ENCODE results near the gene LMNA. TPM values are rescaled to one million over a fixed set of nuclear protein-coding genes. Genes with fewer than 3 reads are reported as not detected.
"Not testable (repeated sequence)": the region's sequence is repeated elsewhere in the genome, so short reads cannot be mapped to it uniquely, and the experiment has no call there.

LMNA gene
- 502 and 1,039 TPM in 2 replicates for total RNA-seq (ENCODE audit: low replicate concordance)

DNA sequence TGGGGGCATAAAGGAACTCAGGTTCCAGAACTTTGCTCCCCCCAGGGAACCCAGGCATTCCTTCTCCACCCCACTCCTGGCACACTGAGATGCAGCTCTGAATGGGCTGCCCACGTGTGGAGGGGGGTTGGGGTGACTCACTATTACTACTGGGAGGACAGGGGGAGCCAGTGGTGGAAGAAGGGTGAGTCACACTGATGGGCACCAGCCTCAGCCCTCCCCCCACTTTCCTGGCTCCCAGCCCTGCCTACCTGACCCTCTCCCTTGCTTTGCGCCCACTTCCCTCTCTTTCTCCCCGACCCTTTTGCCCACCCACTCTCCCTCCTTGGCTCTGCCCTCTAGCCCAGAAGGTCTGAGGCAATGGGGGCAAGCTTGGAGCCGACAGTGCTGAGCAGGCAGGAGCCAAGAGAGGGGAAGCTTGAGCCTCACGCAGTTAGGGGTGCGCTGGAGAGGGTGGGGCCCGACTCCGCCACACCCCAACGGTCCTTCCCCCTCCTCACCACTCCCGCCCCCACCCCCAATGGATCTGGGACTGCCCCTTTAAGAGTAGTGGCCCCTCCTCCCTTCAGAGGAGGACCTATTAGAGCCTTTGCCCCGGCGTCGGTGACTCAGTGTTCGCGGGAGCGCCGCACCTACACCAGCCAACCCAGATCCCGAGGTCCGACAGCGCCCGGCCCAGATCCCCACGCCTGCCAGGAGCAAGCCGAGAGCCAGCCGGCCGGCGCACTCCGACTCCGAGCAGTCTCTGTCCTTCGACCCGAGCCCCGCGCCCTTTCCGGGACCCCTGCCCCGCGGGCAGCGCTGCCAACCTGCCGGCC is at the start of gene LMNA:
Gene LMNA, plus strand, starts transcription at position 611 of the 818 bp plus-strand sequence. CDS start 208 bp downstream, outside the sequence.
- peak within 1 kb of the TSS; percentile 99 for H3K4me3 ChIP-seq (ENCODE audit: low read depth, low read length)
- TF ChIP-seq, protein P1, sequence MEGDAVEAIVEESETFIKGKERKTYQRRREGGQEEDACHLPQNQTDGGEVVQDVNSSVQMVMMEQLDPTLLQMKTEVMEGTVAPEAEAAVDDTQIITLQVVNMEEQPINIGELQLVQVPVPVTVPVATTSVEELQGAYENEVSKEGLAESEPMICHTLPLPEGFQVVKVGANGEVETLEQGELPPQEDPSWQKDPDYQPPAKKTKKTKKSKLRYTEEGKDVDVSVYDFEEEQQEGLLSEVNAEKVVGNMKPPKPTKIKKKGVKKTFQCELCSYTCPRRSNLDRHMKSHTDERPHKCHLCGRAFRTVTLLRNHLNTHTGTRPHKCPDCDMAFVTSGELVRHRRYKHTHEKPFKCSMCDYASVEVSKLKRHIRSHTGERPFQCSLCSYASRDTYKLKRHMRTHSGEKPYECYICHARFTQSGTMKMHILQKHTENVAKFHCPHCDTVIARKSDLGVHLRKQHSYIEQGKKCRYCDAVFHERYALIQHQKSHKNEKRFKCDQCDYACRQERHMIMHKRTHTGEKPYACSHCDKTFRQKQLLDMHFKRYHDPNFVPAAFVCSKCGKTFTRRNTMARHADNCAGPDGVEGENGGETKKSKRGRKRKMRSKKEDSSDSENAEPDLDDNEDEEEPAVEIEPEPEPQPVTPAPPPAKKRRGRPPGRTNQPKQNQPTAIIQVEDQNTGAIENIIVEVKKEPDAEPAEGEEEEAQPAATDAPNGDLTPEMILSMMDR (IDR thresholded peaks at IDR 0.05; ENCODE audit: insufficient read depth, low read length), result no peak
- peak; percentile 97 for DNase-seq (ENCODE audit: low read depth)

DNA sequence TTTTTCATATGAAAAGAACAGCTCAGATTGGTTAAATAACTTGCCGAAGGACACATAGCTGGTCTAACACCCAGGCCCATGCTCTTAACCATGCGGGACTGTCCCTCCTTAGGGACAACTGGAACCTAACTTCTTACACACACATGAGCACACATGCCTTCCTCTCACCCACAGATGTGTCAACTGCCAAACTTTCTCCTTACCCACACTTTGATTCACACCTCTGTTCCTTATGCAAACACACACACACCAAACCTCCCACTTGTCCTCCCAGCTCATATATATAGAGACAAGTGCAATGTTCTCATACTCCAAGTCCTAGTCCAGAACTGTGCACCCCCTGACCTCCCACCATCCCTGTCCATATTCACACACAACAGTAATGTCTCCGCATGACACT is 49.3 kb upstream of the LMNA start:
- H3K4me3 ChIP-seq (ENCODE audit: low read depth, low read length), result no peak overlapping the region
- TF ChIP-seq, protein P1 (IDR thresholded peaks at IDR 0.05; ENCODE audit: insufficient read depth, low read length), result no peak
- DNase-seq (ENCODE audit: low read depth), result no peak

DNA sequence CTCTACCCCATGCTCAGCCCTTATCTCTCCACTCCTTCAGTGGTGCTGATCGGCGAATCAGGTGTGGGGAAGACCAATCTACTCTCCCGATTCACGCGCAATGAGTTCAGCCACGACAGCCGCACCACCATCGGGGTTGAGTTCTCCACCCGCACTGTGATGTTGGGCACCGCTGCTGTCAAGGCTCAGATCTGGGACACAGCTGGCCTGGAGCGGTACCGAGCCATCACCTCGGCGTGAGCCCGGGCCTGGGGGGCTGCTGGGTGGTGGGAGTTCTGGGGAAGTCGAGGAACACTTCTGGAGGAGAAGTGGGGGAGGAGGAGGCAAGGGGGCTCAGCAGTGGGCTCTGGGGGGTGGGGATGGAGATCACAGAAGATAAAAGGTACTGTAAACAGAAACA is 48.6 kb upstream of the LMNA start:
- no peak overlapping the region for H3K4me3 ChIP-seq (ENCODE audit: low read depth, low read length)
- DNase-seq (ENCODE audit: low read depth), result no peak
- TF ChIP-seq, protein P1 (IDR thresholded peaks at IDR 0.05; ENCODE audit: insufficient read depth, low read length), result no peak

DNA sequence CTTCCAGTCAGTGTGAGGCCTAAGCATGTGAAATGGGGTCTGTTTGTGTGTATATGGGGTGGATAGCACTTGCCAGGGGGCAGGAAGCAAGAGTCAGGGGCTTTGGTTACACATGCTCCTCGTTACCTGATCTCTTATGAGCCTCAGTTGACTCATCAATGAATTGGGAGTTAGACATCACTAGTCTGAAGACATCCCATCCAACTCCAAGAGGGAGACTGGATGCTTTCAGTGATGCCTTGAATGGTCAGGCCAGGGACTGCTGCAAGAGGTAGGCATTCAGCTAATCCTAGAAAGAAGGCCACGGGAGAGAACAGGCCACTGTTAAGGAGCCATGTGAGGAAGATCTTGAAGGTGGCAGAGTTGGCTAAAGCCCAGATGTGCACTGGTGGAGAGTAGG is 47.2 kb upstream of the LMNA start:
- TF ChIP-seq, protein P1 (IDR thresholded peaks at IDR 0.05; ENCODE audit: insufficient read depth, low read length), result no peak
- H3K4me3 ChIP-seq (ENCODE audit: low read depth, low read length), result no peak overlapping the region
- DNase-seq (ENCODE audit: low read depth), result no peak

DNA sequence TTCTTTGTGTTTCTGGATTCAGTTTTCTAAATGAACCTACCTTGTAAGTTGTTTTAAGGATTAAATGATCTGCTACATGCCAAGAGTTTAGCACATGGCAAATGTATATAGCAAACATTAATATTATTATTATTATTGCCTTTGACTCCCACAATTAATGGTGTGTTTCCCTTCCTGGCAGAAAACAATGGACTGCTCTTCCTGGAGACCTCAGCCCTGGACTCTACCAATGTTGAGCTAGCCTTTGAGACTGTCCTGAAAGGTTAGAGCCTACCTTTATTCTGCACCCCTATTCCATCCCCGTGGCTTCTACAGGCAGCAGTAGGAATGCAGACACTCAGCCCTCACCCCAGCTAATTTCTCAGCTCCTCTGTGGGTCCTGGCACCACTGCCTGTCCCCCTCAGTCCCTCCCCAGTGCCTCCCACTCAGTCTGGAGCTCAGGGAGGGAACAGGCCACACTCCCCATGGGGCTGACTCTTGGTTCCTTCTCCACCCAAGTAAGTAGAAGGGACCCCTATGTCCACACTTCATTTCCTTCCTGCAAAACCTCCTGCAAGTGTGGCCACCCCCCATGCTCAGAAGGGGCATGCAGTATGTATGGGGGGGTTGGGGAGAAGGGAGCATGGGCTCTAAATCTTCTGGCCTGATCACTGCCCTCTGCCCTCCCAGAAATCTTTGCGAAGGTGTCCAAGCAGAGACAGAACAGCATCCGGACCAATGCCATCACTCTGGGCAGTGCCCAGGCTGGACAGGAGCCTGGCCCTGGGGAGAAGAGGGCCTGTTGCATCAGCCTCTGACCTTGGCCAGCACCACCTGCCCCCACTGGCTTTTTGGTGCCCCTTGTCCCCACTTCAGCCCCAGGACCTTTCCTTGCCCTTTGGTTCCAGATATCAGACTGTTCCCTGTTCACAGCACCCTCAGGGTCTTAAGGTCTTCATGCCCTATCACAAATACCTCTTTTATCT is 44.7 kb upstream of the LMNA start:
- H3K4me3 ChIP-seq (ENCODE audit: low read depth, low read length), result no peak overlapping the region
- DNase-seq (ENCODE audit: low read depth), result no peak
- TF ChIP-seq, protein P1 (IDR thresholded peaks at IDR 0.05; ENCODE audit: insufficient read depth, low read length), result no peak

DNA sequence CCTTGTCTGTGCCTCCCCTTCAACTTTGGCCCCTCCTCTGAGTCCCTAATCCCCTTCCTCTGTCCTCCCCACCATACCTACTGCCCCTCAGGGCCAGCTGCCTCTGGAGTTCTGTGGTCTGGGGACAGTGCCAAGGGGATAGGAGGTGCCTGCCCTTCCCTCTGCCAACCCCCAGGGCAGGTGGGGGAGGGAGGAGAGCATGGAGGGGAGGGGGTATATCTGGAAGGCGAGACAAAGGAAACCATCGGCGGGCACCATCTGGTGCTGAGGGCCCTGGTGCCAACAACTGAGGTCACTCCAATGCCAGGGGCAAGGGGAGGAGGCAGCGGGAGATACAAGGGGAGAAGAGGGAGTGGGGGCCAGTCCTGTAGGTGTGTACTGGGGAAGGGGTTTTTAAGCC is 44.0 kb upstream of the LMNA start:
- H3K4me3 ChIP-seq (ENCODE audit: low read depth, low read length), result no peak overlapping the region
- DNase-seq (ENCODE audit: low read depth), result no peak
- TF ChIP-seq, protein P1 (IDR thresholded peaks at IDR 0.05; ENCODE audit: insufficient read depth, low read length), result no peak

DNA sequence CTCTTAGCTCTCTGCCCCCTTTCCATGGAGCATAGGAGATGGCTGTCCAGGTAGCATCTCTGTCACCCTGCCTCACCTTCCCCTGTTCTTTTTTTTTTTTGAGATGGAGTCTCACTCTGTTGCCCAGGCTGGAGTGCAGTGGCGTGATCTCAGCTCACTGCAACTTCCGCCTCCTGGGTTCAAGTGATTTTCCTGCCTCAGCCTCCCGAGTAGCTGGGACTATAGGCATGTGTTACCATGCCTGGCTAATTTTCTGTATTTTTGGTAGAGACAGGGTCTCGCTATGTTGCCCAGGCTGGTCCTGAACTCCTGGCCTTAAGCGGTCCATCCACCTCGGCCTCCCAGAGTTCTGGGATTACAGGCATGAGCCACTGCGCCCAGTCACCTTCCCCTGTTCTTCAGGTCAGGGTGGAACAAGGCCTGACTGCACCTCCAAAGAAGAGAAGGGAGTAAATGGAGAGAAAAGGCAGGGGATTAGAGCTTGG is 43.1 kb upstream of the LMNA start:
- H3K4me3 ChIP-seq (ENCODE audit: low read depth, low read length); DNase-seq (ENCODE audit: low read depth): not testable (repeated sequence)
